Measurements from ENCODE around the gene NBEAL2.

Gene NBEAL2

GRCh38 chr3:46955157-46955556 is 24.3 kb upstream of the NBEAL2 start (continued):
- TF ChIP-seq TOX (CRISPR knock-in tag; IDR thresholded peaks at IDR 0.05; ENCODE audit: borderline replicate concordance), result no peak

- no peak for TF ChIP-seq TCF4 (CRISPR knock-in tag; IDR thresholded peaks at IDR 0.05; ENCODE audit: borderline replicate concordance)
- no peak for TF ChIP-seq CSDC2 (CRISPR knock-in tag; IDR thresholded peaks at IDR 0.05)
- no peak for TF ChIP-seq CREB5 (CRISPR knock-in tag; IDR thresholded peaks at IDR 0.05; ENCODE audit: low read depth)
- no peak for TF ChIP-seq SNAI2 (CRISPR knock-in tag; IDR thresholded peaks at IDR 0.05)
- no peak for TF ChIP-seq ARNTL (CRISPR knock-in tag; IDR thresholded peaks at IDR 0.05; ENCODE audit: borderline replicate concordance, low read depth)
- TF ChIP-seq ZNF565 (CRISPR knock-in tag; conservative IDR thresholded peaks at IDR 0.05; ENCODE audit: low read depth), result no peak
- TF ChIP-seq ZNF70 (CRISPR knock-in tag; IDR thresholded peaks at IDR 0.05), result no peak
- no peak for TF ChIP-seq RARB (CRISPR knock-in tag; IDR thresholded peaks at IDR 0.05)
- TF ChIP-seq OSR1 (CRISPR knock-in tag; IDR thresholded peaks at IDR 0.05), result no peak
- ATAC-seq, result no peak
Observed at GRCh38 chr3:46955801-46956259, 23.6 kb upstream of the NBEAL2 start.

DNA sequence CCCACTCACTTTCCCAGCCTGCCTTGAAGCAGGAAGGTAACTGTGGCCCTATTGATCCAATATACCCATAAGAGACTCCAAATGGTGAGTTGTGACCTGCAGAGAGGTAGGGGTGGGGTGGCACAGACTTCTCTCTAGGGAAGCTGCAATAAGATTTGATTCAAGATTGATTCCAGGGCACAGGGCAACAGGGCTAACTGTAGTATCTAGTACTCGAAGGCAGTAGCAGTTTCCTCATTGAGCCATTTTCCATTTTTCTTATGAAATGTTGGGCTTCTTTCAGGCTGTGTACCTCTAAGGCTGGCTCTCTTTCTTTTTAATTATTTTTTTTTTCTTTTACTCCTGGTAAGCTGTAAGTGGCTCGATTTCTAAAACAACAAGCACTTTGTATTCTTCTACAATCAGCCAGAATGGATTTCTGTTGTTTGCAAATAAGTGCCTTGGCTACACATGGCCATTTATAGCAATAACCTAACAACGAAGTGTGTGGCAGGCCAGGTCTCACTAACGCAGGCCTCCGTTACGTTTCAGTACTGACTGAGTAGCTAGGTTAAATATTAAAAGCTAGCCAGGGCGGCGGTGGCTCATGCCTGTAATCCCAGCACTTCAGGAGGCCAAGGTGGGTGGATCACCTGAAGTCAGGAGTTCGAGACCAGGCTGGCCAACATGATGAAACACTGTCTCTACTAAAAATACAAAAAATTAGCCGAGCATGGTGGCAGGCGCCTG is 22.2 kb upstream of the NBEAL2 start:
- TF ChIP-seq CSDC2 (CRISPR knock-in tag; IDR thresholded peaks at IDR 0.05) (no peak), ZNF8 (CRISPR knock-in tag; IDR thresholded peaks at IDR 0.05) (no peak), ARNTL (CRISPR knock-in tag; IDR thresholded peaks at IDR 0.05; ENCODE audit: borderline replicate concordance, low read depth) (no peak), CREB5 (CRISPR knock-in tag; IDR thresholded peaks at IDR 0.05; ENCODE audit: low read depth) (no peak), ZFP30 (CRISPR knock-in tag; IDR thresholded peaks at IDR 0.05) (no peak), ESRRG (CRISPR knock-in tag; IDR thresholded peaks at IDR 0.05) (no peak), TSHZ2 (CRISPR knock-in tag; IDR thresholded peaks at IDR 0.05) (no peak), TCF4 (CRISPR knock-in tag; IDR thresholded peaks at IDR 0.05; ENCODE audit: borderline replicate concordance) (no peak), OSR1 (CRISPR knock-in tag; IDR thresholded peaks at IDR 0.05) (no peak), ISL1 (CRISPR knock-in tag; IDR thresholded peaks at IDR 0.05) (no peak), ZFP3 (CRISPR knock-in tag; IDR thresholded peaks at IDR 0.05) (no peak)
- no peak for ATAC-seq

- TF ChIP-seq ZC3H10 (CRISPR knock-in tag; IDR thresholded peaks at IDR 0.05), result no peak
- TF ChIP-seq ZFP3 (CRISPR knock-in tag; IDR thresholded peaks at IDR 0.05), result no peak
- TF ChIP-seq, protein P1, sequence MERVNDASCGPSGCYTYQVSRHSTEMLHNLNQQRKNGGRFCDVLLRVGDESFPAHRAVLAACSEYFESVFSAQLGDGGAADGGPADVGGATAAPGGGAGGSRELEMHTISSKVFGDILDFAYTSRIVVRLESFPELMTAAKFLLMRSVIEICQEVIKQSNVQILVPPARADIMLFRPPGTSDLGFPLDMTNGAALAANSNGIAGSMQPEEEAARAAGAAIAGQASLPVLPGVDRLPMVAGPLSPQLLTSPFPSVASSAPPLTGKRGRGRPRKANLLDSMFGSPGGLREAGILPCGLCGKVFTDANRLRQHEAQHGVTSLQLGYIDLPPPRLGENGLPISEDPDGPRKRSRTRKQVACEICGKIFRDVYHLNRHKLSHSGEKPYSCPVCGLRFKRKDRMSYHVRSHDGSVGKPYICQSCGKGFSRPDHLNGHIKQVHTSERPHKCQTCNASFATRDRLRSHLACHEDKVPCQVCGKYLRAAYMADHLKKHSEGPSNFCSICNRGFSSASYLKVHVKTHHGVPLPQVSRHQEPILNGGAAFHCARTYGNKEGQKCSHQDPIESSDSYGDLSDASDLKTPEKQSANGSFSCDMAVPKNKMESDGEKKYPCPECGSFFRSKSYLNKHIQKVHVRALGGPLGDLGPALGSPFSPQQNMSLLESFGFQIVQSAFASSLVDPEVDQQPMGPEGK (CRISPR knock-in tag; IDR thresholded peaks at IDR 0.05; ENCODE audit: borderline replicate concordance), result no peak
- no peak for TF ChIP-seq ZNF70 (CRISPR knock-in tag; IDR thresholded peaks at IDR 0.05)
- no peak for TF ChIP-seq PPARA (CRISPR knock-in tag; IDR thresholded peaks at IDR 0.05; ENCODE audit: borderline replicate concordance)
- no peak for TF ChIP-seq TCF4 (CRISPR knock-in tag; IDR thresholded peaks at IDR 0.05; ENCODE audit: borderline replicate concordance)
- TF ChIP-seq RARB (CRISPR knock-in tag; IDR thresholded peaks at IDR 0.05), result no peak
- ATAC-seq, result no peak
Observed at GRCh38 chr3:46958467-46959160, 20.9 kb upstream of the NBEAL2 start.
